Activated CD4-positive, alpha-beta T cell treated with anti-CD3 and anti-CD28 coated beads for 36 hours (primary cell): ENCODE measurements around the gene NODAL. TPM values are rescaled to one million over a fixed set of nuclear protein-coding genes. Genes with fewer than 3 reads are reported as not detected.
A peak's percentile ranks its signal among the peaks of the same experiment; 100 is the strongest.

Experiments
- ATAC-seq: fragments of 200-7000 bp; cut with Tn5 transposase; one replicate; pipeline ENCODE4 v1.10.0; 2021; ENCODE audit warnings: mild to moderate bottlenecking, moderate library complexity
- CTCF ChIA-PET: fragments of 350-600 bp; sonication (Branson Sonifier 250); formaldehyde crosslinking; loops from one replicate; lab custom pipeline; 2021; ENCODE audit warnings: antibody characterized with exemption; lab: Charles Lee
- POLR2A ChIA-PET: fragments of 350-600 bp; sonication (Branson Sonifier 250); formaldehyde crosslinking; loops from one replicate; lab custom pipeline; 2021; ENCODE audit warnings: antibody characterized with exemption, inconsistent platforms; lab: Charles Lee
- DNase-seq: peaks from one replicate; pipeline ENCODE4 v3.0.0-alpha.2; 2020
- H3K27ac Mint-ChIP-seq: one replicate; pipeline ENCODE4 v1.8.0; 2021; ENCODE audit warnings: mixed read lengths
- H3K27me3 Mint-ChIP-seq: one replicate; pipeline ENCODE4 v1.8.0; 2021; ENCODE audit warnings: mixed read lengths
- H3K36me3 Mint-ChIP-seq: one replicate; pipeline ENCODE4 v1.8.0; 2021; ENCODE audit warnings: low read depth, mixed read lengths
- H3K4me1 Mint-ChIP-seq: one replicate; pipeline ENCODE4 v1.8.0; 2021; ENCODE audit warnings: mixed read lengths
- H3K4me3 Mint-ChIP-seq: one replicate; pipeline ENCODE4 v1.8.0; 2021; ENCODE audit warnings: mild to moderate bottlenecking, moderate library complexity, mixed read lengths
- H3K9me3 Mint-ChIP-seq: one replicate; pipeline ENCODE4 v1.8.0; 2021; ENCODE audit warnings: low read depth, mixed read lengths
- intact Hi-C, 2 experiments: fragments of 100-400 bp; cut with DNase I in 1 of 2; cut with micrococcal nuclease in 1 of 2; formaldehyde crosslinking; loops; one replicate each; pipeline versions ENCODE4 v1.14.2 to v1.15.1; 2022 to 2024; cut with DNase I, micrococcal nuclease
- total RNA-seq, 2 experiments: library from RNA; stranded (reverse); gene quantifications; one replicate each; pipeline ENCODE4 v1.2.3, GENCODE V29; 2021

NODAL gene
- total RNA-seq, 2 experiments from 2014 or later = not detected

DNA sequence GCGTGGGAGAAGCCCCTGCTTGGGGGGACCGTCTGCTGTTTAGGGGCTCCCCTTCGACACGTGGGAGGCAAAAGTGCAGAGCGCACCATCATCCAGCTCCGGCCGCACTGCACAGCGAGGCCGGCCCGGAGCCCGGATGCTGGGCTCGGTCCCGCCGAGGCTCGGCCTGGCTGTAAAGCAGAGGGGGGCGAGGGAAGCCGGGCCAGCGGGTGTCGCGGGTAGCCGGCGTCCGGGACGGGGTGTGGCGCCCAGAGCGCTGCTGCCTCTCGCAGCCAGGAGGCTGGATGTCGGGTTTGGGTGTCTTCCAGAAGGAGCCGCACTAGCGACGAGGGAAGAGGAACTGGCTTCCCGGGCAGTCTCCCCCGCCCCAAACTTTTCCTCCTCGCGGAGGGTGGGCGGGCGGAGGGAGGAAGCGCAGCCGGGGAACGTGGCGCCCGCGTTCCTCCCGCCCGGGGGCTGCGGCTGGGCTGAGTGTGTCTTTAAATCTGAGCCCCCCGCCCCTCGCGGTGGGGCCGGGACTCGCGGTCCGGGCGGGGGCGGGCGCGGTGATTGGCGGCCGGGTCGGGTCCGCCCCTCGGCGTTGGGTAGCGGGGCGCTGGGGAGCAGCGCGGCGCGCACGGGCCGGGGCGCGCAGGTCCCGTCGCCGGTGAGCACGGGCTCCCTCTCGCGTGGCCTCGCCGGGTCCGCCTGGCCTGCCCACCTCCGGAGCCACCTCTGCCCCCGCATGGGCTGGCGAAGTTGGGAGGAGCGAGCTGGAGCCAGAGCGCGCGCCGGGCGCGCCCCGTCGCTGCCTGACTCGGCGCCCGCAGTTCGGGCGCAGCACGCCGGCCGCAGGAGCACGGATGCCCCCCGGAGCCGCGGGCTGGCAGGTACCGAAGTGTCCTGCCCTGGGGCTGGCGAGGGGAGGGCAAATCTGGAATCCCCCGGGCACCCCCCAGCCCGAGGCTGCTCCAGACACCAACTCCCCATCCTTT is 37.0 kb upstream of the NODAL start, which contains the start of gene PALD1:
TSS of gene PALD1 (plus strand) at position 577 of the 974 bp plus-strand sequence. CDS start 47,185 bp downstream, outside the sequence.
- Mint-ChIP-seq H3K27me3 (peaks cover 19% of the 10 kb centered on the region), H3K4me1 (peaks cover 41% of the 10 kb centered on the region), H3K36me3 (peaks cover 2% of the 10 kb centered on the region), H3K4me3 (peak within 1 kb of the TSS; percentile 70), H3K9me3 (no peaks in the 10 kb centered on the region), H3K27ac (peak within 1 kb of the TSS; percentile 67)
- ChIA-PET POLR2A (interaction anchor here (0.5 to 1.0 kb wide), 3 partner anchors 246 to 248 kb away, joined by 3 to 4 read pairs (median 3); no protein-coding TSS in a partner anchor), CTCF (interaction anchor here (0.5 to 1.4 kb wide), 4 partner anchors 18 to 257 kb away, joined by 3 to 4 read pairs (median 4); no protein-coding TSS in a partner anchor)
- ATAC-seq (peak; percentile 45), DNase-seq (peak; percentile 76)
- intact Hi-C loops = loop anchor here (5.0 kb wide), 3 partner anchors 76 to 339 kb away; partner anchors contain the start of genes EIF4EBP2 (in 1 of the 2) and SGPL1 (in 1 of the 2)

DNA sequence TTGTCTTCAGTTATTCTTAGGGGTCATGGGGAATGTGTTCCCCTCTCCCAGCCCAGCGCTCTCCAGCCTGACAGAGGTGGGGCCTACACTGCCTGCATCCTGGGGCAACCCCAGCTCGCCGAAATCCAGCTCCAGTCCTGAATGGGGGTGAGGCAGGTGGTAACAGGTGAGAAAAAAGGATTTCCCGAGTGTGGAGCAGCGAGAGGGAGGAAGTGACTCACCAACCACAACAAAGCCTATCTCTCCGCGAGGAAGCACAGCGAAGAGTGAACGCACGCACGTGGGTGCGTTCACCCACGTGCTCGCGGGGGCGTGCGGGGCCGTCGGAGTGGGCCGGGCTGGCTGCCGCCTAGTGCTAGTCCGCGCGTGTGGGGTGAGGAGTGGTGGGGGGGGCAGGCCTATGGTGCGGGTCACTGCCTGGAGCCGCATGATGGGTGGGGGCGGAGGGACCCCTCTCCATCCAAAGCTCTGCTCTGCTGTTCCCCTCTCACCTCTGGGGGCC is 36.2 kb upstream of the NODAL start:
- Mint-ChIP-seq H3K4me1 (peaks cover 41% of the 10 kb centered on the region), H3K9me3 (no peaks in the 10 kb centered on the region), H3K27ac (peak overlapping the region; percentile 67), H3K4me3 (peak overlapping the region; percentile 70), H3K36me3 (peaks cover 2% of the 10 kb centered on the region), H3K27me3 (peaks cover 22% of the 10 kb centered on the region)
- ATAC-seq (peak; percentile 41), DNase-seq (peak; percentile 89)
- POLR2A ChIA-PET = interaction anchor here (0.8 kb wide), 1 partner anchor 246 kb away, joined by 3 read pairs; no protein-coding TSS in a partner anchor
- intact Hi-C loops = loop anchor here (1.0 to 5.0 kb wide), 6 partner anchors 73 to 340 kb away; partner anchors contain the start of genes EIF4EBP2 (in 2 of the 2), LRRC20 (in 1 of the 2) and SGPL1 (in 1 of the 2)
- CTCF ChIA-PET = interaction anchor here (0.9 to 1.4 kb wide), 3 partner anchors 17 to 256 kb away, joined by 3 to 4 read pairs (median 4); no protein-coding TSS in a partner anchor

DNA sequence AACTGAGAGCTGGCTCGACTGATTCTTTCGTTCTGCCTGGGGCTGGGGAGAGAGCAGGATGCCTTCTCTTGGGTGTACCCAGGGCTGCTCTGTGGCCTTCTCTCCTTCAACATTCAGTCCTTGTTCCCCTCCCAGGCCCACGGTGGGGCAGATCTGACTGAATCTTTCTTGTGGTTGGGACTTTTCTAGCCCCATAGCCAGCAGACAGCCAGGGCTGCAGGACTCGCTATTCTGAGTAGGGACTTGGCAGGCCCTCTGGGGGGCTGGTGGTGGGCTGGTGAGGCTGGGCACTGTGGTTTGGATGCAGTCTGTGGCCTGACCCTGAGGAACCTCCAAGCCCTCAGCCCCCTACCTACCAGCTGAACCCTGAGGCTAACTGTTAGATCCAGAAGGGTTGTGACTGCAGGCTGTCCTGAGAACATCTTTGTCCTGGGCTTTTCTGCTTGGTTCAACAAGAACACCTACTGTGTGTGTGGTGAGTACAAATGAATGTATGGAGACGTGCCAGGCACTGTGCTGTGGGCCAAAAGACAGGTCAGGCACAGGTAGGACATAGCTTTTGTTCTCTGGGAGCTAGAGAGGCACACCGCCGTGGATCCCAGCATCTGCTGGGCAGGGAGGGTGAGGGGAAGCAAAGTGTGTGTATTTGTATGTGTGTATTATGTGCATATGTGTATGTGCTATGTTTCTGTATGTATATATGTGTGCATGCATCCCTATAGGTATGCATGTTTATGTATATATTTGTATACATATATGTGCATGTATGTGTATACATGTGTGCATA is 35.0 kb upstream of the NODAL start:
- Mint-ChIP-seq H3K4me1 (peaks cover 41% of the 10 kb centered on the region), H3K36me3 (peaks cover 2% of the 10 kb centered on the region), H3K9me3 (no peaks in the 10 kb centered on the region), H3K4me3 (no peak overlapping the region), H3K27ac (no peak overlapping the region), H3K27me3 (peaks cover 22% of the 10 kb centered on the region)
- POLR2A ChIA-PET = interaction anchor here (0.6 kb wide), 1 partner anchor 244 kb away, joined by 4 read pairs; no protein-coding TSS in a partner anchor
- ATAC-seq = no peak
- peak; percentile 28 for DNase-seq
- CTCF ChIA-PET = interaction anchor here (0.6 to 1.4 kb wide), 5 partner anchors 16 to 252 kb away, joined by 3 read pairs; no protein-coding TSS in a partner anchor
- intact Hi-C loops = loop anchor here (1.0 to 5.0 kb wide), 6 partner anchors 72 to 341 kb away; partner anchors contain the start of genes EIF4EBP2 (in 2 of the 2), LRRC20 (in 1 of the 2) and SGPL1 (in 1 of the 2)

DNA sequence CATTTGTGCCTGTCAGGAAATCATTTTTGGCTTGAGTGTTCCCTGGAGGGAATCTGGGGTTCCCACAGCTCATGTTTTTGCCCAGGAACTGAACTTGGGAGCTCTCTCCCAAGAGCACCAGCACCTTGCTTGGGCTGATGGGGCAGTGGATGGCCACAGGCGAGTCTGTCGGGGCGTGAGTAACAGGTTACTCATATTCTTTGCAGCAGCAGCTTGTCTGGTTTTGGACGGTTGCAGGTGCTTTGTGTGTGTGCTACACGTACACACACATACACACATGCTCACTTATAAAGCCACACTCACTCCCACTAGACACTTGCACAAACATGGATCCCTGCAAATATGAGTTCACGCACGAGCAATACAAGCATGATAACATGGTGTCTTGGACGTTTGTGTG is 34.2 kb upstream of the NODAL start:
- peaks cover 22% of the 10 kb centered on the region for H3K27me3 Mint-ChIP-seq
- ChIA-PET POLR2A (no interaction called here), CTCF (interaction anchor here (0.7 to 1.2 kb wide), 3 partner anchors 15 to 67 kb away, joined by 3 read pairs; no protein-coding TSS in a partner anchor)
- ATAC-seq (no peak), DNase-seq (peak; percentile 44)
- peaks cover 37% of the 10 kb centered on the region for H3K4me1 Mint-ChIP-seq
- H3K4me3 Mint-ChIP-seq = no peak overlapping the region
- H3K36me3 Mint-ChIP-seq = peaks cover 2% of the 10 kb centered on the region
- no peak overlapping the region for H3K27ac Mint-ChIP-seq
- H3K9me3 Mint-ChIP-seq = no peaks in the 10 kb centered on the region
- intact Hi-C loops = loop anchor here (5.0 kb wide), 3 partner anchors 73 to 342 kb away; partner anchors contain the start of genes EIF4EBP2 (in 1 of the 2) and SGPL1 (in 1 of the 2)

DNA sequence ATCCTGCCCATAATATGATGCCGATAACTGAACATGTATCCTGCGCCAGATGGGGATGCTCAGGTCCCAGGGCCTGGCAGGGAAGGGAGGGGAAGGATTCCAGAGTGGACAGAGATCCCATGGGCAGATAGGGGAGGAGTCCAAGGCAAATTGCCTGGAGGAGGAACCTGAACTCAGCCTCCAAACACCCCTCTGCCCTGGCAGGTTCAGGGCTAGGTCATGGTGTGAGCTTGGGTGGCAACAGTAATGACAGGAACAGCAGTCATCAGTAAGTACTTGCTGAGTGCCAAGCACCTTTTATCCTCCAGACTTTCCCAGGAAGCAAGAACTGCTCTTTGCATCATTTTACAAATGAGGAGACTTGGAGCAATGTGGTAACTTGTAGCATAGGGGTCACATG is 33.3 kb upstream of the NODAL start:
- ATAC-seq = no peak
- no peak for DNase-seq
- Mint-ChIP-seq H3K36me3 (no peaks in the 10 kb centered on the region), H3K4me3 (no peak overlapping the region), H3K9me3 (no peaks in the 10 kb centered on the region), H3K27me3 (peaks cover 22% of the 10 kb centered on the region), H3K4me1 (peaks cover 28% of the 10 kb centered on the region), H3K27ac (no peak overlapping the region)
- ChIA-PET POLR2A (no interaction called here), CTCF (no interaction called here)
- intact Hi-C loops = loop anchor here (5.0 kb wide), 3 partner anchors 72 to 343 kb away; partner anchors contain the start of genes EIF4EBP2 (in 1 of the 2) and SGPL1 (in 1 of the 2)

DNA sequence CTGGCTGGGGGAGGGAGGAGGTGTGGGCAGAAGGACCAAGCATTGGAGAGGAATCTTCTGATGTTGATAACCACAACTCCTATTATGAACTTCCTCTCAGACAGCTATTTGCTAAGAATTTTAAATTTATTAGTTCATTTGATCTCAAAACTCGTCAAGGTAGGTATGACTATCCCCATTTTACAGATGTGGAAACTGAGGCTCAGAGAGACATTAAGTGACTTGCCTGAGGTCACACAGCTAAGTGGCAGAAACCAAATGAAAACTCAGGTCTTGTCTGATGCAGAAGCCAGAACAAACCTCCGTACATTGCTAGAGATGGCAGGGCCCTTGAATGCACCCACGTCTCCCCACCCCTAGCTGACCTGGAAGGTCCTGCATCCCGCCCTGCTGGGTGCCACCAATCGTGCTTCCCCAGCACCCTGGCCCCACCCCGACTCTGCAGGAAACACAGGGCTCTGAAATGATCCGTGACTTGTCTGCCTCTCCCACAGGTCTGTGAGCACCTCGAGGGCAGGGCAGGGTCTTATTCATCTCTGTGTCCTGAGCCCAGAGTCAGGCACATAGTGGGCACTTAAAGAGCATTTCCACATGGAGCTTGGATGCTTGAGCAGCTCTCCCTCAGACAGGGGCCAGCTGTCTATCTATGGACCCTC is 31.4 kb upstream of the NODAL start:
- Mint-ChIP-seq H3K27ac (no peak overlapping the region), H3K27me3 (peaks cover 22% of the 10 kb centered on the region), H3K9me3 (no peaks in the 10 kb centered on the region), H3K36me3 (no peaks in the 10 kb centered on the region), H3K4me1 (peaks cover 23% of the 10 kb centered on the region), H3K4me3 (no peak overlapping the region)
- ChIA-PET POLR2A (no interaction called here), CTCF (interaction anchor here (1.8 kb wide), 1 partner anchor 9 kb away, joined by 4 read pairs; no protein-coding TSS in a partner anchor)
- ATAC-seq (no peak), DNase-seq (no peak)
- intact Hi-C loops = no loop called here

DNA sequence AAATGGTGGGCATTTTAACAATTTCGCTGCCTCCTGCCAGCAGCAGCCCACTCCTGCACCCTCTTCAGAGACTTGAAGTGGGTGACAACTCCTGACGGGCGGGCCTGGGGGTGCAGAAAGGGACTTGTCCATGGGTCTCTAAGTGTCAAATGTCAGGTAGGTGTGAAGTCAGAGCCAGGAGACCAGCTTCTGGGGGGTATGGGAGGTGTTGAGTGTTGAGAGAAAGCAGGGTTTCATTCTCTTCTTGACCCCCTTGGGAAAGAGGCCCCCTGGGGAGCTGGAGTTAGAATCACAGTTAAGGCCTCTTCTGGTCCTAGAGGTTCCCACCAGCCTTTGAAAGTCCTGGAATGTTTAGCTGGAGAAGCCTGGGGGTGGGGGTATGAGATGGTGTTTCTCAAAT is 25.5 kb upstream of the NODAL start:
- no peak for DNase-seq
- CTCF ChIA-PET = interaction anchor here (1.3 kb wide), 1 partner anchor 25 kb away, joined by 5 read pairs; the partner anchor contains the start of gene NODAL
- H3K4me3 Mint-ChIP-seq = no peak overlapping the region
- POLR2A ChIA-PET = no interaction called here
- intact Hi-C loops = no loop called here
- no peak overlapping the region for H3K27ac Mint-ChIP-seq
- no peaks in the 10 kb centered on the region for H3K36me3 Mint-ChIP-seq
- no peak for ATAC-seq
- no peaks in the 10 kb centered on the region for H3K27me3 Mint-ChIP-seq
- H3K9me3 Mint-ChIP-seq = no peaks in the 10 kb centered on the region
- no peaks in the 10 kb centered on the region for H3K4me1 Mint-ChIP-seq

DNA sequence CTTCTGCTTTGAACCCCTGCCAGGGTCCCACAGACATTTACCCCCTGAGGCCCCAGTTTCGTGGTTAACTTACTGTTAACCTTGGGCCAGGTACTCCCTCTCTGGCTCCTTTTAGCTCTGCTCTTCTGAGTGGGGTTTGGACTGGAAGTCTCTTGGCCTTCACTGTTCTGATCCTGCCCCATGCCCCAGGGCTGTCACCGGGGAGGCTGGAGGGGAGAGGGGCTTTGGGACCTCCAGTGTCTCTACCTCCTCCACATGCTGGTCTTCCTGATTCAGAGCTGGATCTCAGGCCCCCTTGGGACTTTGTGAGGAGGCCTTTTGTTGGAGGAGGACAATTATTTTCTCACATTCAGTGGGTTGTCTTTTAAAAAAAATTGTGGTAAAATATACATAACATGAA is 24.4 kb upstream of the NODAL start:
- intact Hi-C loops = no loop called here
- Mint-ChIP-seq H3K27me3 (no peaks in the 10 kb centered on the region), H3K36me3 (no peaks in the 10 kb centered on the region), H3K4me1 (no peaks in the 10 kb centered on the region), H3K9me3 (no peaks in the 10 kb centered on the region), H3K27ac (no peak overlapping the region), H3K4me3 (no peak overlapping the region)
- ATAC-seq (no peak), DNase-seq (no peak)
- POLR2A ChIA-PET = no interaction called here
- CTCF ChIA-PET = interaction anchor here (1.3 kb wide), 1 partner anchor 24 kb away, joined by 5 read pairs; the partner anchor contains the start of gene NODAL

DNA sequence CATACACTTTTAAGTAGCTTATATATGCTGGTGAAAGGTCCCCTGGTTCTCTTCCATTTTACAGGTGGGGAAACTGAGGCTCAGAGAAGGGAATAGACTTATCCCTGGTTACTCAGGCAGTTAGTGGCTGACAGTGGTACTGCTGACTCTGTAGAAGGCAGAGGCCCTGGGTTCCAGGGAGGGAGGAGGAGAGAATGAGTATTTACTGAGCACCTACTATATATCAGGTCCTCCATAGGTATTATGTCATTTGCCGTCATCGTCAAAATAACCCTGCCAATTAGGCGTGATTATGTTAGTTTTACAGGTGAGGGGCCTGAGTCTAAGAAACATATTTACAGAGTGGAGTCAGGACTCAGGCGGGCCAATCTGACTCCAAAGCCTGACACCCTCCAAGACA is 23.8 kb upstream of the NODAL start:
- Mint-ChIP-seq H3K9me3 (no peaks in the 10 kb centered on the region), H3K4me1 (no peaks in the 10 kb centered on the region), H3K27me3 (peaks cover 4% of the 10 kb centered on the region), H3K36me3 (no peaks in the 10 kb centered on the region), H3K4me3 (no peak overlapping the region), H3K27ac (no peak overlapping the region)
- CTCF ChIA-PET = no interaction called here
- POLR2A ChIA-PET = no interaction called here
- intact Hi-C loops = no loop called here
- no peak for ATAC-seq
- DNase-seq = no peak
